Ovary (tissue), 3 donors: Measurements from ENCODE around the gene TMEM222.

Source experiments
- CTCF ChIP-seq, 3 donors: fragments of 450-650 bp in 2 of 3; fragments of 200-600 bp in 1 of 3; IDR thresholded peaks; one replicate each; pipeline versions ENCODE4 v1.5.1 to v1.8.0; 2016 to 2022; ENCODE audit warnings: antibody characterized with exemption in 3 of 3, mild to moderate bottlenecking in 1 of 3
- EP300 ChIP-seq: sonication (generic); formaldehyde crosslinking; IDR thresholded peaks from one replicate; pipeline ENCODE4 v1.6.1; 2017; ENCODE audit warnings: antibody characterized with exemption
- POLR2A ChIP-seq: fragments of 450-650 bp; IDR thresholded peaks from one replicate; pipeline ENCODE4 v1.6.1; 2017; ENCODE audit warnings: antibody characterized with exemption, mild to moderate bottlenecking, moderate library complexity
- donor health status: DM: no; HTN: no; CAD: no.

- no peak for TF ChIP-seq CTCF (IDR thresholded peaks at IDR 0.05)
- no peak for TF ChIP-seq EP300
- TF ChIP-seq POLR2A: no peak
Measured at GRCh38 chr1:27298632-27299384, 23.2 kb upstream of the TMEM222 start.
